ENCODE data around the gene ELP4.

The ELP4 gene

DNA sequence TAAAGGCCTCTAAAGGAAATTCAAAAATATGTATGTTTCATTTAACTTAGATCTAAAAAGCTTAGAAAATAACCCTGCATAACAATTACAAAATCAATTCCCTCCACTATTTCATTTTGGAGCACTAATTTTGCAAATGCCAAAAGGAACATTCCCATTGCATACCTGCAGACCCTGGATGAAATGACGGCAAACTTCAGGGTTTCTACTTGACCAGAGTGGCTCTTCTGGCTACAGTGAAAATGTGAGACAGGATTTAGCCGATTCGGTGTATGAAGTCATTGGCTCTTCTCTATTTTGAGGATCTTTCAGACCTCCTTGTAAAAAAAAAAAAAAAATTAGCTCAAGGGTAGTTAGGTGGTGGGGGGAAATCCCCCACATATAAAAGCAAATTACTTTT lies 257.5 kb downstream of the ELP4 start:
- H3K4me3 ChIP-seq (ENCODE audit: low read depth in 1 of 2, low read length in 1 of 2), result no peak overlapping the region
- H3K9me3 ChIP-seq, result no peaks in the 10 kb centered on the region
- H3K27ac ChIP-seq, result no peak overlapping the region
- no peaks in the 10 kb centered on the region for H3K36me3 ChIP-seq
- no peaks in the 10 kb centered on the region for H3K4me1 ChIP-seq (ENCODE audit: control insufficient read depth in 1 of 2, insufficient read depth in 1 of 2, low read depth in 1 of 2, low read length in 1 of 2)
- H3K27me3 ChIP-seq, result no peaks in the 10 kb centered on the region
- TF ChIP-seq, protein P1, sequence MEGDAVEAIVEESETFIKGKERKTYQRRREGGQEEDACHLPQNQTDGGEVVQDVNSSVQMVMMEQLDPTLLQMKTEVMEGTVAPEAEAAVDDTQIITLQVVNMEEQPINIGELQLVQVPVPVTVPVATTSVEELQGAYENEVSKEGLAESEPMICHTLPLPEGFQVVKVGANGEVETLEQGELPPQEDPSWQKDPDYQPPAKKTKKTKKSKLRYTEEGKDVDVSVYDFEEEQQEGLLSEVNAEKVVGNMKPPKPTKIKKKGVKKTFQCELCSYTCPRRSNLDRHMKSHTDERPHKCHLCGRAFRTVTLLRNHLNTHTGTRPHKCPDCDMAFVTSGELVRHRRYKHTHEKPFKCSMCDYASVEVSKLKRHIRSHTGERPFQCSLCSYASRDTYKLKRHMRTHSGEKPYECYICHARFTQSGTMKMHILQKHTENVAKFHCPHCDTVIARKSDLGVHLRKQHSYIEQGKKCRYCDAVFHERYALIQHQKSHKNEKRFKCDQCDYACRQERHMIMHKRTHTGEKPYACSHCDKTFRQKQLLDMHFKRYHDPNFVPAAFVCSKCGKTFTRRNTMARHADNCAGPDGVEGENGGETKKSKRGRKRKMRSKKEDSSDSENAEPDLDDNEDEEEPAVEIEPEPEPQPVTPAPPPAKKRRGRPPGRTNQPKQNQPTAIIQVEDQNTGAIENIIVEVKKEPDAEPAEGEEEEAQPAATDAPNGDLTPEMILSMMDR (IDR thresholded peaks at IDR 0.05), result no peak

DNA sequence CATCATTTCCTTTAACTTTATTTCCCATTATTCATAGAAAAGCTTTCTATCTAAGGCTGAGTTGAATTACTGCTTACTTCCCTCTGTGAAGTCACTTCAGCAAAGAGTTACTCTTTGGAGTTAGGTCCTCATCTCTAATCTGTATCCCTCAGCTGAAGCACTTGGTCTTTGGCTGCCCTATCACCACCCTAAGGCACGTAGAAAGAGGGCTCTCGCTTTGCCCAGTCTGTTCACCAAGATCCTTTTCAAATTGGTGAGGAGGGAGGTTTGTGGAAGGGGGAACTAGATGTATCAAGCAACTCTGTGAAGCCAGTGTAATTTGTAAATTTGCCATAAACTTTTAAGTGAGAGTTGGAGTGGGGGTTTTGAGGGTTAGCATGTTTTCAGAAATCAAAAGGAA lies 258.1 kb downstream of the ELP4 start:
- Histone ChIP-seq H3K27me3 (no peaks in the 10 kb centered on the region), H3K36me3 (no peaks in the 10 kb centered on the region), H3K4me1 (ENCODE audit: control insufficient read depth in 1 of 2, insufficient read depth in 1 of 2, low read depth in 1 of 2, low read length in 1 of 2) (no peaks in the 10 kb centered on the region), H3K4me3 (ENCODE audit: low read depth in 1 of 2, low read length in 1 of 2) (no peak overlapping the region), H3K27ac (no peak overlapping the region), H3K9me3 (no peaks in the 10 kb centered on the region)
- TF ChIP-seq, protein P1 (IDR thresholded peaks at IDR 0.05), result no peak

DNA sequence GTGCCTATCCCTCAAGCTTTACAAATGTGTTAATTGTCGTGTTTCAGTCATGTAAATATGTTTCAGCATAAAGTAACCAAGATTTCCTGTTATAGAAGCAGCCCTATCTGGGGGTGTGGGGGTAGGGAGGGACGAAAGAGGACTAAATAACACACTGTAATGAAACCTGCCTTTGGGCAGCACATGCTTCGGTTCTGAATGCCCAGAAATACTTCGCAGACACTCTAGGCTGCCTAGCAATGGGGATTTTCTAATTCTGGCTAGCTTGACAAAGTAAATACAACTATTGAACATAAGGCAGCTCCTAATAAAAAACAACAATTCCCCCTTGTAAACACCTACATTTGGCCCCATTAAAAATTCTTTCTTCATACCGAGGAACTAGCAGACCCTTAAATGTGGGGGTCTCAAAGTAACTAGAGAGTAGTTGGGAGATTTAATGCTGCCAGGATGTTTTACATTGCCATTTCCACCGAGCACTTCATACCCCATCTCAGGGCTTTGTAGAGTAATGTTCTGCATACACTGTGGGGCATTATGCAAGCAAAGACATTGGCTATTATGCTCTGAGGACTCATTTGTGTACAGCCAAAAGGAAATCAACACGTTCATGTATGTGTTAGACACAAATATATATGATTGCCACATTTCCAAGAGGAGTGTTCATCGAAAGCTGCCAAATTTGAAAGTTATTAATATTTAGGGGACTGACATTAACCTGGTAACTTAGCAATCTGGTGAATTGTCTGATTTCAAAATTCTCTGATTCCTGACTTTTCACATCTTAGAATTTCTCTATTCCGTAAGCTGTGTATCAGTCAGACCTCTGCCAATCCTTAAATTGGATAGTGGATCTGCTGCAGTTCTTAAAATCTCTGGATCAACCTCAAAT lies 259.4 kb downstream of the ELP4 start:
- Histone ChIP-seq H3K4me1 (ENCODE audit: control insufficient read depth in 1 of 2, insufficient read depth in 1 of 2, low read depth in 1 of 2, low read length in 1 of 2) (no peaks in the 10 kb centered on the region), H3K4me3 (ENCODE audit: low read depth in 1 of 2, low read length in 1 of 2) (no peak overlapping the region), H3K36me3 (no peaks in the 10 kb centered on the region), H3K27ac (no peak overlapping the region), H3K9me3 (no peaks in the 10 kb centered on the region), H3K27me3 (no peaks in the 10 kb centered on the region)
- TF ChIP-seq, protein P1 (IDR thresholded peaks at IDR 0.05), result no peak

DNA sequence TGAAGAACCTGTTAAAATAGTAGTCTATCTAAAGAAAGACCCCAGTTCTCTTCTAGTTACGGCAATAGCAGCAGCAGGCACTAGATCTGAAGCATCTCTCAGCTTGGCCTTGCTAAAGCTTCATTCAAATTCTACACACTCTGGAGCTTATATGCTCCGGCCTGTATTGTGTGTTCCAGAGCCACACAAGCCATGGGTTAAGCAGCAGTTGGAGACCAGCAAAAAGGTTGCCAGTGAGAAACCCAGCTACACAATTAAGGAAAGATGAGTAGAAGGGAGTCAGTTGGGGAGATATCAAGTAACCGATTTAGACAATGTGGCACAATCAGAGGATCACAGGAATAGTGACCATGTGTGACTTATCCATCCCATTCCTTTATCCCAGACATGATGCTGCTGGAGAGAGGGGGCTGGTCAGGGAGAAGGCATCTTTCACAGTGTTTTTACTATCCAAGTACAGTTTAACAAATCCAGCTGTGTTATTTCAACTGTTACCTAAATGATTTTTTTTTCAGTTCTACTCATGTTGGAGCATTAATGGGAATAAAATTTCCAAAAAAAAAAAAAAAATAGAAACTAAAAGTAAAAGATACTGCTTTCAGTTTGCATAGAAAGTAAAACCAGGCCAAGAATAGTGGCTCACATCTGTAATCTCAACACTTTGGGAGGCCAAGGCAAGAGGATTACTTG lies 260.6 kb downstream of the ELP4 start:
- Histone ChIP-seq H3K36me3 (no peaks in the 10 kb centered on the region), H3K9me3 (no peaks in the 10 kb centered on the region), H3K4me1 (ENCODE audit: control insufficient read depth in 1 of 2, insufficient read depth in 1 of 2, low read depth in 1 of 2, low read length in 1 of 2) (no peaks in the 10 kb centered on the region), H3K27me3 (no peaks in the 10 kb centered on the region), H3K27ac (no peak overlapping the region), H3K4me3 (ENCODE audit: low read depth in 1 of 2, low read length in 1 of 2) (no peak overlapping the region)
- TF ChIP-seq, protein P1 (IDR thresholded peaks at IDR 0.05), result no peak

DNA sequence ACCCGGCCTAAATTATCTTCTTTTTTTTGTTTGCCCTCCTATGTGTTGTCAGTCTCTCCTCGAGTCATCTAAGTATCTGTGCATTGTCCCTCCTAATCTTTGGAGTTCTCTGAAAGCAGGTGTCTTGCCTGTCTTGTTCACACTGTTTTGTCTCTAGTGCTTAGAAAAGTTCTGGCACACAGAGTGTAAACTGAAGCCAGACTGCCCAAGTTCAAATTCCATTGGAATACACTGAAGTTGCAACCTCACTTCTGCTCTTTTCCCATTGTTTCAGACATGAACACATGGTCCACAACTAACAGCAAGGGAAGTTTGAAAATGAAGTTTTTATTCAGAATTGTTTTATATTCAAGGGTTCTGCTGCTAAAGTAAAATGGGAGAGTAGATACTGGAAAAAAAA lies 262.8 kb downstream of the ELP4 start:
- Histone ChIP-seq H3K9me3 (no peaks in the 10 kb centered on the region), H3K4me3 (ENCODE audit: low read depth in 1 of 2, low read length in 1 of 2) (no peak overlapping the region), H3K27ac (no peak overlapping the region), H3K36me3 (no peaks in the 10 kb centered on the region), H3K27me3 (no peaks in the 10 kb centered on the region), H3K4me1 (ENCODE audit: control insufficient read depth in 1 of 2, insufficient read depth in 1 of 2, low read depth in 1 of 2, low read length in 1 of 2) (no peaks in the 10 kb centered on the region)
- TF ChIP-seq, protein P1 (IDR thresholded peaks at IDR 0.05), result no peak

Data from neutrophil (primary cell).